Kidney (tissue), 14 donors: ENCODE data around the gene WDR53. TPM values are rescaled to one million over a fixed set of nuclear protein-coding genes. Genes with fewer than 3 reads are reported as not detected.
"Not testable (repeated sequence)": the region's sequence is repeated elsewhere in the genome, so short reads cannot be mapped to it uniquely, and the experiment has no call there.

Experiments
- DNase-seq, 5 donors: peaks; one replicate each; pipeline ENCODE4 v3.0.0-alpha.2; 2013 to 2020
- FAIRE-seq: peaks from 2 replicates; lab custom pipeline; 2012; peaks lifted over from hg19 to GRCh38; lab: Jason Lieb, UNC
- H3K27ac ChIP-seq, 2 donors: one replicate each; pipeline ENCODE4 v1.7.0; 2013; ENCODE audit warnings: low read depth in 2 of 2, low read length in 2 of 2, inconsistent platforms in 1 of 2
- H3K27me3 ChIP-seq: one replicate; pipeline ENCODE4 v1.7.1; 2013; ENCODE audit warnings: low read length, inconsistent platforms; ENCODE audit not compliant: control insufficient read depth, insufficient read depth
- H3K36me3 ChIP-seq, 3 donors: one replicate each; pipeline versions ENCODE4 v1.7.0 to v1.7.1; 2013; ENCODE audit warnings: low read length in 3 of 3, control low read depth in 1 of 3, inconsistent platforms in 1 of 3; ENCODE audit not compliant: insufficient read depth in 3 of 3, control insufficient read depth in 2 of 3
- H3K4me1 ChIP-seq, 3 donors: one replicate each; pipeline versions ENCODE4 v1.7.0 to v1.7.1; 2013; ENCODE audit warnings: low read length in 3 of 3, inconsistent platforms in 1 of 3, low read depth in 1 of 3; ENCODE audit not compliant: control insufficient read depth in 2 of 3, insufficient read depth in 2 of 3
- H3K4me3 ChIP-seq, 3 donors: one replicate each; pipeline versions ENCODE4 v1.7.0 to v1.8.1; 2013; ENCODE audit warnings: low read length in 3 of 3, control low read depth in 1 of 3, inconsistent platforms in 1 of 3
- H3K9ac ChIP-seq, 3 donors: one replicate each; pipeline versions ENCODE4 v1.7.0 to v1.7.1; 2013; ENCODE audit warnings: low read length in 3 of 3, control low read depth in 1 of 3, inconsistent platforms in 1 of 3
- H3K9me3 ChIP-seq, 3 donors: one replicate each; pipeline versions ENCODE4 v1.7.0 to v1.7.1; 2013; ENCODE audit warnings: low read length in 3 of 3, control low read depth in 1 of 3, inconsistent platforms in 1 of 3; ENCODE audit not compliant: control insufficient read depth in 2 of 3, insufficient read depth in 1 of 3
- CTCF ChIP-seq: IDR thresholded peaks from 3 replicates; pipeline ENCODE4 v1.5.1; 2012; ENCODE audit warnings: mild to moderate bottlenecking, moderate library complexity, borderline replicate concordance; ENCODE audit not compliant: insufficient read depth; ENCODE audit errors: extremely low read depth
- intact Hi-C: fragments of 100-400 bp; cut with DNase I; formaldehyde crosslinking; loops from one replicate; pipeline ENCODE4 v1.11.1; 2022
- polyA plus RNA-seq: library from polyadenylated mRNA; stranded (reverse); fragments of 350-450 nt; fragmentation: Illumina TruSeq; extraction: RNeasy Lipid Tissue Mini Kit (QIAGEN cat#74804); gene quantifications from one replicate; pipeline ENCODE4 v1.2.3, GENCODE V29; 2014; ENCODE audit warnings: low read depth, low replicate concordance; ENCODE audit not compliant: insufficient read depth
- total RNA-seq: library from RNA; stranded (reverse); fragmentation: NEBNext Ultra II Directional; extraction: Animal tissue kit (Norgen Biotek cat#: 25700); gene quantifications from one replicate; pipeline ENCODE4 v1.2.1, GENCODE V29; 2021
- donor health status: control.
- donor health status: control.
- donor health status: control.
- donor health status: control.
- donor health status: control.
- donor health status: DM: yes; HTN: yes; CAD: no.
- donor health status: Normal renal cell carcinoma (clear cell type).

The WDR53 gene
- total and polyA plus RNA-seq, 2 donors from 2014 or later, result 9.0 to 12.3 TPM

DNA sequence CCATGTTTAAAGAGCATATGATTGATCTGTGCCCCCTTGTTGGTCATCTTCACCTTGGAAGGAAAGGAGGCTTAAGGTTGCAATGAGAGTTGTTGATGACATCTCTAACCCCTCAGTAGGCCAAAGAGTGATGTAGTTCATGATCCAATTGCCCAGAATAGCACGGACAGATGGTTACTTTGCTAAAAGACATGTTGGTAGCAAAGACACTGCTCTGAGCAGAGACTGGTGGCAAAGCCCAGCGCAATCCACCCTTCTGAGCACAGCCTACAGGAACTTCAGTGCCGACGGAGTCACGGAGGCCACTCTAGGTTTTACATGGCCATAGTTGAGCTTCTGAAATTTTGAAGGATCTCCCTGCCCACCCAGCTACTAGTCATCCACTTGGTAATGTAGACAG, 21.9 kb upstream of the WDR53 start:
- no peak overlapping the region for H3K27ac ChIP-seq
- no peaks in the 10 kb centered on the region for H3K27me3 ChIP-seq
- H3K4me1 ChIP-seq, result no peaks in the 10 kb centered on the region
- DNase-seq, result no peak
- H3K36me3 ChIP-seq, result no peaks in the 10 kb centered on the region
- intact Hi-C loops, result no loop called here
- TF ChIP-seq CTCF, result no peak
- FAIRE-seq, result no peak
- H3K9ac ChIP-seq, result no peak overlapping the region
- H3K9me3 ChIP-seq, result no peaks in the 10 kb centered on the region
- H3K4me3 ChIP-seq, result no peak overlapping the region

DNA sequence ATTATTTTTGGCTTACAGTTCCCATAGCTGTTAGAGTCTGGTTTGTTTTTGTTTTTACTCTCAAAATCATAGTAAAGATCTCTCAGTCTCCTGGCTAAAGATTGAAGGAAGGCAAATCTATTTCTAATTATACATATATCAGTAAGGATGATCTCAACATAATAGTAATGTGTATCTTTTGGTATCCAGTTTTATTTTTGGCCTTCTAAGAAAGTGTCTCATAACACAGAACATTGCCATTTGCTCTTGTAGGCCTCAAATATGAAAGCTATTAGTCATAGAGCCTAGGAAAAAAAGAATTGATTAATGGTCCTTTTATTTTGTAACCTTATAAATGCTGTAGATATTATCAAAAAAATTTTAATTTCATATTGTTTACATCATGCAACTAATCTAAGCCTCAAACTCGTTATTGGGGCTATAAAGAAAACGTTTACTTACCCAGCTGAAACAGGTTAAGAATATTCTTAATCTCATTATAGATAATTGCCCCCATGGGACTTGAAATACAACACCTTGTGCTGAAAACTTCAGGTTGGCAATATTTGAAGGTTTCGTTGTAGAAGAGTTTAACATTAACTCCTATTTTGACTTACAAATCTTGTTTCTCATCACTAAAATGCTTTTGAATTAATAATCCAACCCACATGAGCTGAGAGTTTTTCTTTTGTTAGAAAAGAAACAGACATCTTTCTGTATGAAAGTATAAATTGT, 16.8 kb upstream of the WDR53 start:
- FAIRE-seq, result no peak
- H3K9ac ChIP-seq, result no peak overlapping the region

GRCh38 chr3:196572389-196572788, 4.0 kb upstream of the WDR53 start:
- FAIRE-seq, result no peak
- H3K9ac ChIP-seq, result no peak overlapping the region

More for the DNA sequence above, 16.8 kb upstream of the WDR53 start:
- H3K27ac ChIP-seq, result no peak overlapping the region
- peaks cover 0 to 6% (median 5%) of the 10 kb centered on the region in 3 donors for H3K36me3 ChIP-seq
- no peak for TF ChIP-seq CTCF
- no peaks in the 10 kb centered on the region for H3K4me1 ChIP-seq
- no peaks in the 10 kb centered on the region for H3K9me3 ChIP-seq
- no peak for DNase-seq
- H3K27me3 ChIP-seq, result no peaks in the 10 kb centered on the region
- H3K4me3 ChIP-seq, result no peak overlapping the region
- intact Hi-C loops, result no loop called here

GRCh38 chr3:196570332-196570731, 2.0 kb upstream of the WDR53 start:
- intact Hi-C loops, H3K9me3 ChIP-seq, H3K4me1 ChIP-seq, H3K27me3 ChIP-seq, DNase-seq, H3K27ac ChIP-seq, FAIRE-seq, H3K36me3 ChIP-seq, H3K9ac ChIP-seq, H3K4me3 ChIP-seq: not testable (repeated sequence)

More at GRCh38 chr3:196572389-196572788, 4.0 kb upstream of the WDR53 start:
- Histone ChIP-seq H3K36me3 (peaks cover 0 to 1% (median 0%) of the 10 kb centered on the region in 3 donors), H3K4me3 (no peak overlapping the region), H3K9me3 (no peaks in the 10 kb centered on the region), H3K27ac (no peak overlapping the region), H3K4me1 (peaks cover 0 to 9% (median 6%) of the 10 kb centered on the region in 3 donors), H3K27me3 (no peaks in the 10 kb centered on the region)
- no peak for TF ChIP-seq CTCF
- intact Hi-C loops, result no loop called here
- no peak for DNase-seq
